CD4-positive, alpha-beta T cell treated with Interleukin-17A for 1 hour (primary cell): ENCODE data around the gene VWA8.

Source experiments
- DNase-seq: peaks from one replicate; pipeline ENCODE4 v3.0.0-alpha.2; 2020

VWA8 gene

GRCh38 chr13:41960637-41961465 is at the start of gene VWA8:
Gene VWA8 (minus strand): TSS chr13:41961109. CDS start chr13:41961015, 94 bp downstream.
- peak; percentile 86 for DNase-seq

GRCh38 chr13:42009057-42009456 is 48.1 kb upstream of the VWA8 start:
- no peak for DNase-seq

- no peak for DNase-seq
These were observed 46.9 kb upstream of the VWA8 start for GRCh38 chr13:42007844-42008243.

GRCh38 chr13:42002066-42002465 is 41.2 kb upstream of the VWA8 start:
- no peak for DNase-seq

GRCh38 chr13:42001580-42001979 is 40.7 kb upstream of the VWA8 start:
- no peak for DNase-seq

GRCh38 chr13:42000846-42001245 is 39.9 kb upstream of the VWA8 start:
- DNase-seq, result no peak

GRCh38 chr13:41997396-41997795 is 36.5 kb upstream of the VWA8 start:
- no peak for DNase-seq

GRCh38 chr13:41995946-41996345 is 35.0 kb upstream of the VWA8 start:
- no peak for DNase-seq

- DNase-seq, result no peak
These were observed 34.4 kb upstream of the VWA8 start for GRCh38 chr13:41995336-41995735.

GRCh38 chr13:41994696-41995095 is 33.8 kb upstream of the VWA8 start:
- no peak for DNase-seq

- no peak for DNase-seq
These were observed 31.0 kb upstream of the VWA8 start for GRCh38 chr13:41991936-41992335.

GRCh38 chr13:41988244-41988643 is 27.3 kb upstream of the VWA8 start:
- DNase-seq, result no peak

GRCh38 chr13:41985788-41986508 is 25.0 kb upstream of the VWA8 start:
- DNase-seq, result no peak

GRCh38 chr13:41981951-41982715 is 21.2 kb upstream of the VWA8 start:
- no peak for DNase-seq

GRCh38 chr13:41978007-41978406 is 17.1 kb upstream of the VWA8 start:
- no peak for DNase-seq

GRCh38 chr13:41976476-41976875 is 15.6 kb upstream of the VWA8 start:
- DNase-seq, result no peak

GRCh38 chr13:41974262-41974900 is 13.5 kb upstream of the VWA8 start:
- peak; percentile 45 for DNase-seq

- DNase-seq, result no peak
These were observed 12.4 kb upstream of the VWA8 start for GRCh38 chr13:41973247-41973741.

GRCh38 chr13:41971848-41972247 is 10.9 kb upstream of the VWA8 start:
- DNase-seq, result peak; percentile 54

GRCh38 chr13:41970918-41971317 is 10.0 kb upstream of the VWA8 start:
- DNase-seq, result no peak

GRCh38 chr13:41970022-41970421 is 9.1 kb upstream of the VWA8 start:
- DNase-seq, result no peak

- no peak for DNase-seq
These were observed 8.2 kb upstream of the VWA8 start for GRCh38 chr13:41969072-41969471.

GRCh38 chr13:41966671-41967070 is 5.8 kb upstream of the VWA8 start:
- DNase-seq, result no peak
